Measurements from ENCODE around the gene IGIP. TPM values are rescaled to one million over a fixed set of nuclear protein-coding genes. Genes with fewer than 3 reads are reported as not detected.

Gene IGIP
- 0.47 TPM for polyA plus RNA-seq (2013, experiment 1 of 2)
- polyA plus RNA-seq (2013, experiment 2 of 2) = 0.42 TPM

- H4K91ac ChIP-seq (ENCODE audit: low read depth, low read length, poor library complexity) = no peak within 1 kb of the TSS
- no peak within 1 kb of the TSS for H3K14ac ChIP-seq (ENCODE audit: low read length)
- no CpG with 5 or more reads among the region's 4 CpGs for WGBS, 2 donors (ENCODE audit: extremely low coverage in 2 of 2, insufficient read length in 2 of 2, insufficient replicate concordance in 1 of 2)
Observed at GRCh38 chr5:140125637-140126036, at the start of gene IGIP. TSS of gene IGIP (plus strand) at chr5:140125937. CDS start at chr5:140128477, 2,540 bp downstream.

GRCh38 chr5:140076142-140076541, 49.6 kb upstream of the IGIP start:
- H2BK5ac ChIP-seq (ENCODE audit: low read length) = no peak overlapping the region
- no peak overlapping the region for H3K14ac ChIP-seq (ENCODE audit: low read length)
- H3K18ac ChIP-seq (ENCODE audit: low read length) = no peak overlapping the region
- H3K4me3 ChIP-seq (ENCODE audit: low read length in 2 of 2) = no peak overlapping the region
- H3K79me1 ChIP-seq (ENCODE audit: low read depth, low read length) = no peaks in the 10 kb centered on the region
- H3K4ac ChIP-seq (ENCODE audit: low read length) = no peak overlapping the region
- H3K27ac ChIP-seq (replicated peaks; ENCODE audit: low read length) = no peak overlapping the region
- no peaks in the 10 kb centered on the region for H3K36me3 ChIP-seq (replicated peaks in 1 of 2; ENCODE audit: control insufficient read depth in 2 of 2, insufficient read depth in 2 of 2, low read length in 2 of 2)
- H3K4me2 ChIP-seq (ENCODE audit: insufficient read depth, low read length, poor library complexity, severe bottlenecking) = no peak overlapping the region
- H3K4me1 ChIP-seq (ENCODE audit: control insufficient read depth in 2 of 2, insufficient read depth in 1 of 2, low read depth in 1 of 2, low read length in 2 of 2) = no peaks in the 10 kb centered on the region
- H4K91ac ChIP-seq (ENCODE audit: low read depth, low read length, poor library complexity) = no peak overlapping the region
- no peak overlapping the region for H2AFZ ChIP-seq (ENCODE audit: low read length)
- no peak overlapping the region for H2BK120ac ChIP-seq (ENCODE audit: low read depth, low read length)
- no peaks in the 10 kb centered on the region for H3K9me3 ChIP-seq (replicated peaks in 1 of 2; ENCODE audit: control insufficient read depth in 2 of 2, insufficient read depth in 1 of 2, low read depth in 1 of 2, low read length in 2 of 2)
- no peak for DNase-seq (ENCODE audit: low spot score)
- H4K8ac ChIP-seq (ENCODE audit: low read depth, low read length) = no peak overlapping the region
- H2BK15ac ChIP-seq (ENCODE audit: low read length) = no peak overlapping the region
- no peak overlapping the region for H3K9ac ChIP-seq (ENCODE audit: low read depth, low read length, poor library complexity)
- no peaks in the 10 kb centered on the region for H3K27me3 ChIP-seq (ENCODE audit: control insufficient read depth in 3 of 3, insufficient read depth in 3 of 3, low read depth in 1 of 3, low read length in 3 of 3)
- no peak overlapping the region for H3K23ac ChIP-seq (ENCODE audit: low read depth, low read length, poor library complexity)
- no peak overlapping the region for H2BK12ac ChIP-seq (ENCODE audit: low read length)
- no CpG with 5 or more reads among the region's 1 CpG for WGBS, 2 donors (ENCODE audit: extremely low coverage in 2 of 2, insufficient read length in 2 of 2, insufficient replicate concordance in 1 of 2)
- no peak overlapping the region for H2AK5ac ChIP-seq (ENCODE audit: low read depth, low read length)

More at GRCh38 chr5:140125637-140126036, at the start of gene IGIP:
- peaks cover 0 to 39% (median 0%) of the 10 kb centered on the region in 3 experiments for H3K27me3 ChIP-seq (ENCODE audit: control insufficient read depth in 3 of 3, insufficient read depth in 3 of 3, low read depth in 1 of 3, low read length in 3 of 3)
- no peak within 1 kb of the TSS for H3K23ac ChIP-seq (ENCODE audit: low read depth, low read length, poor library complexity)
- no peak within 1 kb of the TSS for H3K27ac ChIP-seq (replicated peaks; ENCODE audit: low read length)
- H2BK5ac ChIP-seq (ENCODE audit: low read length) = no peak within 1 kb of the TSS
- no peaks in the 10 kb centered on the region for H3K4me1 ChIP-seq (ENCODE audit: control insufficient read depth in 2 of 2, insufficient read depth in 1 of 2, low read depth in 1 of 2, low read length in 2 of 2)
- no peak within 1 kb of the TSS for H4K8ac ChIP-seq (ENCODE audit: low read depth, low read length)
- H3K4me2 ChIP-seq (ENCODE audit: insufficient read depth, low read length, poor library complexity, severe bottlenecking) = no peak within 1 kb of the TSS
- no peaks in the 10 kb centered on the region for H3K36me3 ChIP-seq (replicated peaks in 1 of 2; ENCODE audit: control insufficient read depth in 2 of 2, insufficient read depth in 2 of 2, low read length in 2 of 2)
- no peak within 1 kb of the TSS for H3K4ac ChIP-seq (ENCODE audit: low read length)
- no peak within 1 kb of the TSS for H2BK12ac ChIP-seq (ENCODE audit: low read length)
- no peak within 1 kb of the TSS for H3K4me3 ChIP-seq (ENCODE audit: low read length in 2 of 2)
- no peak within 1 kb of the TSS for H2AFZ ChIP-seq (ENCODE audit: low read length)
- H2BK15ac ChIP-seq (ENCODE audit: low read length) = no peak within 1 kb of the TSS
- no peak for DNase-seq (ENCODE audit: low spot score)
- no peaks in the 10 kb centered on the region for H3K9me3 ChIP-seq (replicated peaks in 1 of 2; ENCODE audit: control insufficient read depth in 2 of 2, insufficient read depth in 1 of 2, low read depth in 1 of 2, low read length in 2 of 2)
- no peaks in the 10 kb centered on the region for H3K79me1 ChIP-seq (ENCODE audit: low read depth, low read length)
- H3K9ac ChIP-seq (ENCODE audit: low read depth, low read length, poor library complexity) = no peak within 1 kb of the TSS
- H3K18ac ChIP-seq (ENCODE audit: low read length) = no peak within 1 kb of the TSS
- no peak within 1 kb of the TSS for H2AK5ac ChIP-seq (ENCODE audit: low read depth, low read length)
- H2BK120ac ChIP-seq (ENCODE audit: low read depth, low read length) = no peak within 1 kb of the TSS

- Histone ChIP-seq H3K18ac (ENCODE audit: low read length) (no peak overlapping the region), H3K27me3 (ENCODE audit: control insufficient read depth in 3 of 3, insufficient read depth in 3 of 3, low read depth in 1 of 3, low read length in 3 of 3) (peaks cover 0 to 3% (median 0%) of the 10 kb centered on the region in 3 experiments), H3K27ac (replicated peaks; ENCODE audit: low read length) (no peak overlapping the region), H3K79me1 (ENCODE audit: low read depth, low read length) (no peaks in the 10 kb centered on the region), H3K4me2 (ENCODE audit: insufficient read depth, low read length, poor library complexity, severe bottlenecking) (no peak overlapping the region), H3K9me3 (replicated peaks in 1 of 2; ENCODE audit: control insufficient read depth in 2 of 2, insufficient read depth in 1 of 2, low read depth in 1 of 2, low read length in 2 of 2) (no peaks in the 10 kb centered on the region), H4K91ac (ENCODE audit: low read depth, low read length, poor library complexity) (no peak overlapping the region), H3K4me1 (ENCODE audit: control insufficient read depth in 2 of 2, insufficient read depth in 1 of 2, low read depth in 1 of 2, low read length in 2 of 2) (no peaks in the 10 kb centered on the region), H4K8ac (ENCODE audit: low read depth, low read length) (no peak overlapping the region), H2AK5ac (ENCODE audit: low read depth, low read length) (no peak overlapping the region), H3K36me3 (replicated peaks in 1 of 2; ENCODE audit: control insufficient read depth in 2 of 2, insufficient read depth in 2 of 2, low read length in 2 of 2) (no peaks in the 10 kb centered on the region), H3K14ac (ENCODE audit: low read length) (no peak overlapping the region), H3K4ac (ENCODE audit: low read length) (no peak overlapping the region), H2BK12ac (ENCODE audit: low read length) (no peak overlapping the region), H3K4me3 (ENCODE audit: low read length in 2 of 2) (no peak overlapping the region), H2AFZ (ENCODE audit: low read length) (no peak overlapping the region), H2BK120ac (ENCODE audit: low read depth, low read length) (no peak overlapping the region), H3K9ac (ENCODE audit: low read depth, low read length, poor library complexity) (no peak overlapping the region), H2BK15ac (ENCODE audit: low read length) (no peak overlapping the region), H2BK5ac (ENCODE audit: low read length) (no peak overlapping the region), H3K23ac (ENCODE audit: low read depth, low read length, poor library complexity) (no peak overlapping the region)
- WGBS, 2 donors (ENCODE audit: extremely low coverage in 2 of 2, insufficient read length in 2 of 2, insufficient replicate concordance in 1 of 2) = no CpG with 5 or more reads among the region's 2 CpGs
- DNase-seq (ENCODE audit: low spot score) = no peak
Observed at GRCh38 chr5:140076788-140077187, 48.9 kb upstream of the IGIP start.

GRCh38 chr5:140083120-140083519, 42.6 kb upstream of the IGIP start:
- H2AFZ ChIP-seq (ENCODE audit: low read length) = no peak overlapping the region
- no peak overlapping the region for H2AK5ac ChIP-seq (ENCODE audit: low read depth, low read length)
- no peak overlapping the region for H2BK12ac ChIP-seq (ENCODE audit: low read length)
- no peak overlapping the region for H3K27ac ChIP-seq (replicated peaks; ENCODE audit: low read length)
- H3K4me1 ChIP-seq (ENCODE audit: control insufficient read depth in 2 of 2, insufficient read depth in 1 of 2, low read depth in 1 of 2, low read length in 2 of 2) = no peaks in the 10 kb centered on the region
- no peak overlapping the region for H3K18ac ChIP-seq (ENCODE audit: low read length)
- no peak overlapping the region for H4K8ac ChIP-seq (ENCODE audit: low read depth, low read length)
- H3K27me3 ChIP-seq (ENCODE audit: control insufficient read depth in 3 of 3, insufficient read depth in 3 of 3, low read depth in 1 of 3, low read length in 3 of 3) = peaks cover 0 to 37% (median 2%) of the 10 kb centered on the region in 3 experiments
- H3K4me3 ChIP-seq (ENCODE audit: low read length in 2 of 2) = no peak overlapping the region
- H3K4me2 ChIP-seq (ENCODE audit: insufficient read depth, low read length, poor library complexity, severe bottlenecking) = no peak overlapping the region
- no peaks in the 10 kb centered on the region for H3K36me3 ChIP-seq (replicated peaks in 1 of 2; ENCODE audit: control insufficient read depth in 2 of 2, insufficient read depth in 2 of 2, low read length in 2 of 2)
- H3K79me1 ChIP-seq (ENCODE audit: low read depth, low read length) = no peaks in the 10 kb centered on the region
- no peak overlapping the region for H4K91ac ChIP-seq (ENCODE audit: low read depth, low read length, poor library complexity)
- no peak overlapping the region for H3K4ac ChIP-seq (ENCODE audit: low read length)
- no peaks in the 10 kb centered on the region for H3K9me3 ChIP-seq (replicated peaks in 1 of 2; ENCODE audit: control insufficient read depth in 2 of 2, insufficient read depth in 1 of 2, low read depth in 1 of 2, low read length in 2 of 2)
- no peak for DNase-seq (ENCODE audit: low spot score)
- no peak overlapping the region for H3K14ac ChIP-seq (ENCODE audit: low read length)
- H3K9ac ChIP-seq (ENCODE audit: low read depth, low read length, poor library complexity) = no peak overlapping the region
- no peak overlapping the region for H2BK120ac ChIP-seq (ENCODE audit: low read depth, low read length)
- no peak overlapping the region for H3K23ac ChIP-seq (ENCODE audit: low read depth, low read length, poor library complexity)
- no CpG with 5 or more reads among the region's 1 CpG for WGBS, 2 donors (ENCODE audit: extremely low coverage in 2 of 2, insufficient read length in 2 of 2, insufficient replicate concordance in 1 of 2)
- no peak overlapping the region for H2BK5ac ChIP-seq (ENCODE audit: low read length)
- no peak overlapping the region for H2BK15ac ChIP-seq (ENCODE audit: low read length)
